HG03469 (cell line): ENCODE data around the gene CERT1.
"Not testable (repeated sequence)": the region's sequence is repeated elsewhere in the genome, so short reads cannot be mapped to it uniquely, and the experiment has no call there.

Source experiments
- ATAC-seq: cut with Tn5 transposase; IDR thresholded peaks from one replicate; pipeline ENCODE4 v1.9.1; 2021; ENCODE audit warnings: mild to moderate bottlenecking, moderate library complexity, moderate number of reproducible peaks; ENCODE audit not compliant: unreplicated experiment

The CERT1 gene

DNA sequence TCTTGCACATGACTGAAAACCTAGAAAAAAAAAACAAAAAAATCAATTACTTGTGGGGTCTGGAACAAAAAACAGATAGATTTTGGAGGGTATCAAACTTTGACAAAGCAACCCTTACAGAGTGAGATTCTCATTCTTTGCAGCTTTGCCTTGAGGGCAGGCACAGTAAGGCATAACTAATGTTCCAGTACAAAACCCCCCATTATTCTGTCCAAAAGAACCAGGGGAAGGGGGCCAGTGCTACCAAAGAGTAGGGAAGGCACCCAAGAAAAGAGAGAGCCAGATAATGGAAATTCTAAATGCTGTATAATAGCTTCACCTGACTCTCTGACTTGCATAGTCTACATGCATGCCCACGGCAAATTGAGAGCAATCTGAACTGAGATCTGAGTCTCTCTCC lies 13.2 kb upstream of the CERT1 start:
- no peak for ATAC-seq

DNA sequence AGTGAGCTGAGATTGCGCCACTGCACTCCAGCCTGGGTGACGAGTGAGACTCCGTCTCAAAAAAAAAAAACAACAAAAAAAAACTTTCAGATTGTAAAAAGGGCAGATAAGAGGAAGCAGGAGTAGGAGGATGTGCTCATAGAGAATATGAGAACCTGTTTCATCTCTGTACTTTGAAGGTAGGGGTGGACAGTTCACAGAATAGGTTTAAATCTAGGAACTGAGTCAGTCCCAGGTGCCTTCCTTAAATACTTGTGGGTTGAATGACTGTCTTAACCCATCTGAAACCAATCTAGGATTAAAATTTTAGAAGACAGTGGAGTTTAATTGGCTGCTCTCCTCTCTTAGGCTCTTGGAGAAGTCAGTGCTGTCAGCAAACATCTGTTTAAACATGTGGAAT lies 12.6 kb upstream of the CERT1 start:
- peak; percentile 77 for ATAC-seq

DNA sequence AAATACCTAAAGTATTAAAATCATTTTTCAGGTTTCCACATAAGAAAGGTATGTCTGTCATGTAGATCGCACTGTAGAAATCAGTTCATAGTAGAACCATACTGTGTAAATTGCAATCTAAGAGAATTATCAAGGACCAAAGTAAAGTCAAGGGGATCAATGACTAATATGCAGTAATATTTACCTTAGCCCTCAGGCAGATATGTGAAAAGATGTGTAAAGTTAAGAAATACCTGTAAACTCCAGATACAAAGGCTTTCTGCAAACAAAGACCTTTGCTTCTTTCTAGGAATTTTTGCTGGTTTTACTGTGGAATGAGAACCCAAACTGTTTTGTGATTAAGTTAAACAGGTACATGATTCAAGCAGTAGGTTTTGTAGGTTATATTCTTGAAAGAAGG lies 11.8 kb upstream of the CERT1 start:
- ATAC-seq: no peak

DNA sequence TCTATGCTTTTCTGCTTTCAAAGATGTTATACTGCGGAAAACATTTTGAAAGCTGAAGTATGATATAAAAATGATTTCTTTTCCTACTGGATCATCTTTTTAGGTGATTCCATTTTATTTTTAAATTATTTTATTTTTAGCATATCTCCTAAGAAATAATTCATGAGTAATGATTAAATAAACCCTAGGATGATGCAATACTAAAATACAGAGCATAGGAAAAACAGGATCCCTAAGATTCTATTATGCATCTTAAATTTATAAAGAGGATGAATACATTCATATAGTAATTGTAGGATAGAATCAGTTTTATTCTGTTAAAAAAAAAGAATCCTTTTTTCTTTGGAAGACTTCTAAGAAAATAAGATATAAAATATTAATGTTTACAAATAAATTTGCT lies 11.1 kb upstream of the CERT1 start:
- no peak for ATAC-seq

DNA sequence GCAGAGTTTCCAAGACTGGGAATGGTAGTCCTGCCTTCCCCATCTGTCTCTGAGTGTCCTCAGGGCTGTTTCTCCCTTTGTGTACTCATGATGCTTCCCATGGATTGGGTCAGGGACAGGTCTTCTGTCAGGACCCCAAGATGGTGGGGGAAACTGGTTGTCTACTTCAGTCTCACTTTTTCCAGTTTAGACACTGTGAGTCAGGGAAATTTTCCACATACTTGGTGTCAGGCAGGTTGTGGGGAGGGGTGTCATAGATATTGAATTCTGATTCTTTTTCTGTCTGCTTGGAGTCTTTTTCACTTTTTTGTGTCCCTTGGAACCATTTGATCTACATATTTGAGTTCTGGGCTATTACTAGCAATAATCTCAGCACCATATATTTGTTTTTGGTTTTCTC lies 10.6 kb upstream of the CERT1 start:
- ATAC-seq: no peak

DNA sequence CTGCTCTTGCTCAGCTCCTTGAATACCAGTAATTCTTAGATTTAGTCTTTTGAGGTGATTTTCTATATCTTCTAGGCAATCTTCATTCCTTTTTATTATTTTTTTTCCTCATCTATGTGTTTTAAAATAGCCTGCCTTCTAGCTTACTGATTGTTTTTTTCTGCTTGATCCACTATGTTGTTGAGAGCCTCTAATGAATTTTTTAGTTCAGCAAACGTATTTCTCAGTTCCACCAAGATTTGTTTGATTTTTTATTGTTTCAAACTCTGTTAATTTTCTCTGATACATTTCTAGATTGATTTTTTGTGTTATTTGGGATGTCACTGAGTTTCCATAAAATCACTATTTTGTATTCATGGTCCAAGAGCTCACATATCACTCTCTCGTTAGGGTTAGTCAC lies 9.8 kb upstream of the CERT1 start:
- ATAC-seq: no peak

DNA sequence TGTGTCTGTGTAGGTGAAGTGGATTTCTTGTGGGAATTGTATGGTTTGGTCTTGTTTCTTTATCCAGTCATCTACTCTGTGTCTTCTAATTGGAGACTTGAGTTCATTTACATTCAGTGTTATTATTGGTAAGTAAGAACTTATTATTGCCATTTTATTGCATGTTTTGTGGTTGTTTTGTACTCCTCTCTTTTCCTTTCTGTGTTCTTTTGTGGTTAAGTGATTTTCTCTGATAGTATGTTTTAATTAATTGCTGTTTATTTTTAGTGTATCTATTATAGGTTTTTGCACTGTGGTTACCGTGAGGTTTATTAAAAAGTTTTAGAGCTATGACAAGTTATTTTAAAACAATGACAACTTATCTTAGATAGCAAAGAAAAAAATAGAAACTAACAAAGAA lies 8.3 kb upstream of the CERT1 start:
- no peak for ATAC-seq

DNA sequence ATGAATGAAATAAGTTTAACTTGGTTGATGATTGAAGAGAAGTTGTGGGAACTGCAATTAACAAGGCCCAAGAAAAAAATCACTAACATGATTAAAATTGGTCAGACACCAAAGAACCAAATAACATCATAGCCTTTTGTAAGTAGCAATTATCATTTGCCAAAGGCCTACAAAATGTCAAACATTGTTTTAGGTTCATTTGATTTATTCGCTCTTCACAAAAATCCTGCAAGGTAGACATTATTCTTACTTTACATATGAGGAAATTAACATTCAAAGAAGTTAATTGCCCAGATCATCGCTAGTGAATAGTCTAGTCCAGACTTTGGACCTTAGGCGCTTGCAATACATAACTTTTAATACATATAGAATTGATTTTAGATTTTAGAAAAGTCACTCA lies 2.9 kb upstream of the CERT1 start:
- no peak for ATAC-seq

DNA sequence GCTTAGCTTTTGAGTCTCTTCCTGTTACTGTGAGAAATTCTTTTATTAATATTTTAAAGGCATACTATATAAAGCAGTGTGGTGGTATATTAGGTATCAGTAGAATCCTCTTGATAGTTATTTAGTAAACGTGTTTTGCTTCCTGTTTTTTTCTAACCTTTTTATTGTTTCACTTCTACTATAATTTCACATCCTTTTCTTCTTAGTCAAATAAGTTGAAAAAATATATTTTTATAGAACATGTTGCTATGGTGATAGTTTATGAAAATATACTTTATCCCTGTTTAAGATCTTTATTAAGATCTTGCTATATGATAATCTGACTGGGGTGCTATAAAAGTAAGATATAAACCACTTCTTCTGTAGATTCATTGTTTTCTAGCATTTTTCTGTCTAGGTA lies 2.4 kb upstream of the CERT1 start:
- ATAC-seq: no peak

DNA sequence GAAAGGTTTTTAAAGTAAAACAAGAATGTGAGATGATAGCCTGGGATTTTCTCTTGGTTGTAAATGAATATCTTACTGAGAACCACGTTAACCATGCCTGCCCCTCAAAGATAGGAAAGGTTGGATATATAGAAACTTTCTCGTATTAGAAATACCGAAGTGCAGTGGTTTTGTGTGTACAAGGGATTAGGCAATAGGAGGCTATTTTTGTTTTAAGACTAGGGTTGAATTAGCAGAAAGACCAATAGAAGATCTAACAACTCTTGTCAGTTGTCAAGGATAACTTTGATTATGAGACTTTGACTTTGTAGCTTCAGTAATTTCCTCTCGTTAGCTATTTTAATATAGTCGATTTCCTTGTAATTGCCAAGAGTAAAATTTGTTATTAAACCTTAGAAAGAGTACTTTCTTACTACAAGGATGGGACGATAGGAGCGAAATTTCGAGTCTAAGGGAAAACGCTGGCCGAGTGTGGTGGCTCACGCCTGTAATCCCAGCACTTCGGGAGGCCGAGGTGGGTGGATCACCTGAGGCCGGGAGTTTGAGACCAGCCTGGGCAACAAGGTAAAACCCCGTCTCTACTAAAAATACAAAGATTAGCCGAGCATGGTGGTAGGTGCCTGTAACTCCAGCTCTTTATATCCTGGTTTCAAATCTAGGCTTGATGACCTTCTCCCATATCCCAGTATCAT lies 1.1 kb upstream of the CERT1 start:
- no peak for ATAC-seq

DNA sequence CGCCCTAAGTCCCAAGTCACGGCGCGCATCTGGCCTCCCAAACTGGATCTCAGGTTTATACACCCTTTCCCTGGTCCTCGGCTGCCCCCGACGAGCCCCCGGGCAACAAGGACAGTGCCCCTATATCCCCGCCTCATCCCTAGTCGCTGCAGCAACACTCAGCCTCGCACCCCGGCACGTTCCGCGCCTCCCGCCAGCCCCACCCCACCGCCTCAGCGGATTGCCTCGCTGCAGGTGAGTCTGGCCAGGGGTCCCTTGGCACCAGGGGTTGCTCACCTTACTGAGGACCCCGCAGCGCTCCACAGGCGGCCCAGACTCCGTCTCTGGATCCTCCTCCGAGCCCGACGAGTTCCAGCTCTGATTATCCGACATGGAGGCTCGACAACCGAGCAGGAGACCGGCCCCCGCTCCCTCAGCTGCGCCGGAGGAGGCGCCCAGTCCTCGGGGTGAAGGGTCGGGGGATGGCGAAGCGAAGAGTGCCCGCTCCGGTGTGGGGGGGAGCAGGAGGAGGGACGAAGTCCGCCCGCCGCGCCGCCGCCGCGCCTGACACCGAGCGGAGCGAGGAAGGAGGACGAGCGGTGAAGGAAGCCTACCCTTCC lies 494 bp downstream of the CERT1 start:
- ATAC-seq: no peak

DNA sequence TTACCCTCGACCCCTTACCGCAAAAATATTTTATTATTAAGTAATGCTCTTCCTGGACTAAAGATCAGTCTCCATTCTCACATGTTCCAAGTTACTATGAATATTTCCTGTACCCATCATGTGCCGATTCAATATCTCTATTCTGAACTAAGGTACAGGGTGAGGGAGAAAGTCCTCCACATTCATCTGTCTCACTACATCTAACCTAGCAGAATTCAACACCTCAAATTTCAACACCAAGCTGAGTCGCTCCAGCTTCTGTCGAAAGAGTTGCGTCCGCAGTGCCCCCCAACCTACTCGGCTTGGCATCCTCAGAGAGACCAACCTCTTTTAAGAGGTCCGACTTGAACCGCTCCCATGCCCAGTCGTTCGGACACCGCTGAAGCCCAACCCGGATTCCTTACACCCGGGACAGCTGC lies 1.0 kb downstream of the CERT1 start:
- no peak for ATAC-seq

DNA sequence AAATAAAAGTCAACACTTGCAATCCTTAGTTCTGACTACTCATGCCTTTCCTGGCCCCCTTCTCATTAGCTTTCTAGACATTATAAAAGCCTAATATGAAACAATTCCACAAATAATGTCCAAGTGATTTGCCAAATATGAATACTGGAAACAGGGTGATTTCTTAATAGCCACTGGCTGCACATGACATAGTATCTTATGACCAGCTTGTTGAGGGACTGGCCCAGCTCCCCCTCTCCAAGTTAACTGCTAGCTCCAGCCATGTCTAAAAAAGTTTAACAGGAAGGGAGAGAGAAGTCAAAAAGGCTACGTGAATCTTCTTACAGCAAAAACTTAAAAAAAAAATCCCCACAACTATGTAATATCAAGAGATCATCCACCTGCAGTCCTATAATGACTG lies 1.5 kb downstream of the CERT1 start:
- ATAC-seq: no peak

DNA sequence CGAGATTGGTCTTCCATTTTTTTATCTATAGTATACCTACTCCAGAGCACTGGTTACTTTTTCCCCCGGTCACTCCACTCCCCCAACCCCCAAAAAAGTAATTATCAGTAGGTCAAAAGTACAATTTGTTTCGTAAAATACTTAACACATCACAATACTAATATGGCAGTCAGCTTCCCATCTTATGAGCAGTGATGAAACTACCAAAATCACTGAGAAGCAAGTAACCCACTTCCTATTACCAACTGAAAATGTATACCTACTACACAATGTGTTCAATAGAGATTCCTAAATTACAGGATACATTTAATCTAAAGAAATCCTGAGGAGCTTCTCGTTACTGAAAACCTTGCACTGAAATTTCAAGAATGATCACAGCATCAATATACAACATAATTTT lies 1.9 kb downstream of the CERT1 start:
- no peak for ATAC-seq

DNA sequence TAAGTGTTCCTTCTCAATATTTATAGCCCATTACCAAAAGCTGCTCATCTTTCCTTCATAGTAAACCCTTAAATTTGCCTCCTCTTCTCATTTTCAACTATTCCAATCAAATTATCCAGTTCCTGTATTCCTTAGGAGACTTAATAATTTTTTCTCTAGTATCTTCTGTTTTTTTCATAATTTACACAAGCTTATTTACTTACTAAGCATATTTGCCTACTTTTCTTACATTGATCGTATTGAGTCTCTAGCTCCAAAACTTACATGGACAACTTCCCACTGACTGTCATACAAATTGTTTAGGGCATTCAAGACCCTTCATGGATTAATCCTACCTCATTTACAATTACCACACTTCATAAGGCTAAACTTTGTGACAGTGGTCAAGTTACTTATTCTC lies 3.6 kb downstream of the CERT1 start:
- no peak for ATAC-seq

DNA sequence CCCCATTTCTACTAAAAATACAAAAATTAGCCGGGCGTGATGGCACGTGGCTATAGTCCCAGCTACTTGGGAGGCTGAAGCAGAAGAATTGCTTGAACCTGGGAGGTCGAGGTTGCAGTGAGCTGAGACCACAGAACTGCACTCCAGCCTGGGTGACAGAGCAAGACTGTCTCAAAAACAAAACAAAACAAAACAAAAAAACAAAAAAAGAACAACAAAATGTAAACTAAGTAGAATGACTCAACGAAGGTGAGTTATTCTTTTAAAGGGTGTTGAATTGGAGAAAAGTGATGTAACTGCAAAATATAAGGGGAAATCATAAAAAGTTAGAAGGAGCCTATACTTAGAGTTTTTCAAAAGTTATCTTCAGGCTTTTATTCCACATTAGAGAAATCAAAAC lies 6.3 kb downstream of the CERT1 start:
- ATAC-seq: not testable (repeated sequence)

DNA sequence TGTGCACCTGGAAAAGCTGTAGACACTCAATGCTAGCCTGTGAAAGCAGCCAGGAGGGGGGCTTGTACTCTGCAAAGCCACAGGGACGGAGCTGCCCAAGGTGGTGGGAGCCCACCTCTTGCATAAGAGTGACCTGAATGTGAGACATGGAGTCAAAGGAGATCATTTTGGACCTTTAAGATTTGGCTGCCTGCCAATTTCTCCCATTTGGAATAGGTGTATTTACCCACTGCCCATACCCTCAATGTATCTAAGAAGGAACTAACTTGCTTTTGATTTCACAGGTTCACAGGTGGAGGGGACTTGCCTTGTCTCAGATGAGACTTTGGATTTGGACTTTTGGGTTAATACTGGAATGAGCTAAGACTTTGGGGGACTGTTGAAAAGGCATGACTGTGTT lies 12.6 kb downstream of the CERT1 start:
- not testable (repeated sequence) for ATAC-seq

DNA sequence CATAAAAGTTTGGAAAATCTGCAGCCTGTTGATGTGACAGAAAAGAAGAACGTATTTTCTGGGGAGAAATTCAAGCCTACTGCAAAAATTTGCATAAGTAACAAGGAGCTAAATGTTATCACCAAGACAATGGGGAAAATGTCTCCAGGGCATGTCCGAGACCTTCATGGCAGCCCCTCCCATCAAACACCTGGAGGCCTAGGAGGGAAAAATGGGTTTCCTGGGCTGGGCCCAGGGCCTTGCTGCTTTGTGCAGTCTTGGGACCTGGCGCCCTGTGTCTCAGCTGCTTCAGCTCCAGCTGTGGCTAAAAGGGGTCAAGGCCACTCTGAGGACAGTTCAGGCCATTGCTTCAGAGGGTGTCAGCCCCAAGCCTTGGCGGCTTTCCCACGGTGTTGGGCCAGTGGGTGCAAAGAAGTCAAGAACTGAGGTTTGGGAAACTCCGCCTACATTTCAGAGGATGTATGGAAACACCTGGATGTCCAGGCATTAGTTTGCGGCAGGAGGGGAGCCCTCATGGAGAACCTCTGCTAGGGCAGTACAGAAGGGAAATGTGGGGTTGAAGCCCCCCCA lies 13.1 kb downstream of the CERT1 start:
- no peak for ATAC-seq

DNA sequence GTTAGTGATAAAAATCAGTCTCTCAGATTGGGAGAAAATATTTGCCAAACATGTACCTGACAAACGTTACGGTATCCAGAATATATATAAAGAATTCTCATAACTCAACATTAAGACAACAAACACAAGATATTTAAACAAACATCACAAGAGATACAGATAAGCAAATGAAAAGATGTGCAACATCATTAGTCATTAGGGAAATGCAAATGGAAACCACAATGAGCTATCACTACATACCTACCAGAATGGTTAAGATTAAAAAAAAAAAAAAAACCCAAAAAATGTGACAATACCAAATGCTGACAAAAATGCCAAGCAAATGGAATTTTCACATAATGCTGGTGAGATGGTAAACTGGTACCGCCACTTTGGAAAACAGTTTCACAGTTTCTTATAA lies 15.4 kb downstream of the CERT1 start:
- no peak for ATAC-seq

DNA sequence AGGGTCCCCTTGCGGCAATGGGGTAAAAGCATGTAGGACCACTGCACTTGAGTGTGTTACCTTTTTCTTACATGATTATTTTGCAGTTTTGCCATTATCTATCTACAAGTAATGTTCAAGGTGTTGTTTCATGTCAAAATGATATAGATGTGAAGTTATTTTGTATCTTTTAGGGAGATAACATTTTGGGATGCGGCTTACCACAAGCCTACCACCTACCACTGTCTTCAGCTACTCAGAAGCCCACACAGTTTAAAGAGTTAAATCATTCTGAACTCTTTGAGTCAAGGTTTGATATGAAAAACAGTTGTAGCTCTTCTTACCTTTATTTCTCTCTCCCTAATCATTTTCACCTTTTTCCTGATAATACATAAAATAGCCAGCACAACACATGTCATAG lies 19.8 kb downstream of the CERT1 start:
- no peak for ATAC-seq

DNA sequence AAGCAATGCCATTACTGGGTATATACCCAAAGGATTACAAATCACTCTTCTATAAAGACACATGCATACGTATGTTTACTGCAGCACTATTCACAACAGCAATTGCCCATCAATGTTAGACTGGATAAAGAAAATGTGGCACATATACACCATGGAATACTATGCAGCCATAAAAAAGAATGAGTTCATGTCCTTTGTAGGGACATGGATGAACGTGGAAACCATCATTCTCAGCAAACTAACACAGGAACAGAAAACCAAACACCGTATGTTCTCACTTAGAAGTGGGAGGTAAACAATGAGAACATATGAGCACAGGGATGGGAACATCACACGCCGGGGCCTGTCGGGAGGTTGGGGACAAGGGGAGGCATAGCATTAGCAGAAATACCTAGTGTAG lies 21.6 kb downstream of the CERT1 start:
- ATAC-seq: not testable (repeated sequence)

DNA sequence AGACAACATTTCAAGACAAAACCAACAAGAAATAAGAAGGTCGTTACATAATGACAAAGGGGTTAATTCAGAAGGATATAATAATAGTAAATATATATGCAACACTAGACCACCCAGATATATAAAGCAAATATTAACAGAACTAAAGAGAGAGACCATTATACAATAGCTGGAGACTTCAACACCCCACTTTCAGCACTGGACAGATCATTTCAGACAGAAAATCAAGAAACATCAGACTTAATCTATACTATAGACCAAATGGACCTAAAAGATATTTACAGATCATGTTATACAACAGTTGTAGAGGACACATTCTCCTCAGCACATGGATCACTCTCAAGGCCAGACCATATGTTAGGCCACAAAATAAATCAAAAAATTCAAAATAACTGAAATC lies 26.8 kb downstream of the CERT1 start:
- no peak for ATAC-seq

DNA sequence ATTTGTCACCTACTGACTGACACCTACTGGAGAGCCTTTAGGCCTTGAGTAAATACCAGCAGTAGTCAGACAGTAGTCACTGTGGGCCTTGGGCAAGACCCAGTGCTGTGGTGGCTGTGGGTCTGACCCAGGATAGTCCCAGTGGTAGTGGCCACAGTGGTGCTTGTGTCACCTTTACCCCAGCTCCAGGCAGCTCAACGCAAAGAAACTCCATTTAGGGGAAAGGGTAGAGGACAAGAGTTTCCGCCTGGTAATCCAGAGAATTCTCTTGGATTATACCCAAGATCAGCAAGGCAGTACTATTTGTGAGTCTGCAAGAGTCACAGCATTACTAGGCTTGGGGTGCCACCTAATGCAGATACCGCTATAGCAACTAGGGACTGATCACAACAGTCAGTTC lies 28.9 kb downstream of the CERT1 start:
- no peak for ATAC-seq
